ENCODE results near the gene KIAA0040.

The KIAA0040 gene

GRCh38 chr1:175172503-175172902 is 20.1 kb downstream of the KIAA0040 start:
- DNase-seq (ENCODE audit: low read depth in 1 of 2, low spot score in 1 of 2) = no peak

GRCh38 chr1:175171036-175171913 is 21.3 kb downstream of the KIAA0040 start:
- DNase-seq (ENCODE audit: low read depth in 1 of 2, low spot score in 1 of 2) = no peak

DNA sequence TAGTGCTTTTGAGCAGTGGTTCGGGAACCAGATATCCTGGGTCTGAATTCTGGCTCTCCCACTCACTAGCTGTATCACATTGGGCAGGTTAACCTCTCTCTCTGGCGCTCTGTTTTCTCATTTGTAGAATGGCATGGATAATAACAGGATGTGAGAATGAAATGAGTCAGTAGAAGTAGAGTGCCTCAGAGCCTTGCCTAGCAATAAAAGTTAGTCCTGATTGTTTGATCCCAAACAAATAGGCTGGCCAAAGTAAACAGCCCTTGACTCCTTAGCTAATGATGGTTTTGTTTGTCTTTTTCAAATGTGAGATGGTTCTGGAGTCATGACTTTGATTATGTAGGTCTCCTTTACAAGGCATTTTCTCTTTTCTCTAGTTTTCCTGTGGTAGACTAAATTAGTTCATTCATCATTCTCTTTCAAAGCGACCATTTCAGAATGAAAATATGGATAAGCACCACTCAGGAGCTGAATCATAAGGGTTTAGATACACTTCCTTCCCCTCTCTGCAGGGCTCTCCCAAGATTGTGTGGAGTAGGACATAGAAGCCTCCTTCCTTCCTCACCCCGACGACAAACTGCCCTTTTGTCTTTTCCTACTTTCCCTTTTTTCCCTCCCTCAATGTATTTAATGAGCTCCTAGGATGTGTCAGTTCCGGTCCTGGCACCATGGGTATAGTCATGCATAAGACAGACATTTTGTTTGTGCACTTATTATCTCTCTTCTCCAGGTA is 23.1 kb downstream of the KIAA0040 start:
- DNase-seq (ENCODE audit: low read depth in 1 of 2, low spot score in 1 of 2) = no peak

DNA sequence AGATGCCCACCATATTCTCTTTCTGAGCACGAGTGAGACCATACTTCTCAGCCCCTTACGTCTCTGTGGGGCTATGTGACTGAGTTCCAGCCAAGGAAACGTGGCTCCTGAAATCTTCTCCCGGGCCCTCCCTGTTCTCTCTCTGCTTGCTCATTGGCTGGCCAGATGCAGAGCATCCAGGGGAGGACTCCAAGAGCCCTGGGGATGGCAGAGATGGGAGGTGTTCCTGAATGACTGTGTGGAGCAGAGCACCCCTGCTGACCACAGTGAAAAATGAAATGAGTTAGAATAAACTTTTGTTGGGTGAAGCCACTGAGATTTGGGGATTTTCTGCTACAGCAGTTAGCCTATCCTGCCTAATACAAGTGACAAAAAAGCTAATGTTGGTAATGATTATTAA is 23.8 kb downstream of the KIAA0040 start:
- no peak for DNase-seq (ENCODE audit: low read depth in 1 of 2, low spot score in 1 of 2)

GRCh38 chr1:175167861-175168260 is 24.7 kb downstream of the KIAA0040 start:
- no peak for DNase-seq (ENCODE audit: low read depth in 1 of 2, low spot score in 1 of 2)

GRCh38 chr1:175166746-175167145 is 25.8 kb downstream of the KIAA0040 start:
- DNase-seq (ENCODE audit: low read depth in 1 of 2, low spot score in 1 of 2) = no peak

- DNase-seq (ENCODE audit: low read depth in 1 of 2, low spot score in 1 of 2) = no peak
Observed at GRCh38 chr1:175164751-175165150, 27.8 kb downstream of the KIAA0040 start.

DNA sequence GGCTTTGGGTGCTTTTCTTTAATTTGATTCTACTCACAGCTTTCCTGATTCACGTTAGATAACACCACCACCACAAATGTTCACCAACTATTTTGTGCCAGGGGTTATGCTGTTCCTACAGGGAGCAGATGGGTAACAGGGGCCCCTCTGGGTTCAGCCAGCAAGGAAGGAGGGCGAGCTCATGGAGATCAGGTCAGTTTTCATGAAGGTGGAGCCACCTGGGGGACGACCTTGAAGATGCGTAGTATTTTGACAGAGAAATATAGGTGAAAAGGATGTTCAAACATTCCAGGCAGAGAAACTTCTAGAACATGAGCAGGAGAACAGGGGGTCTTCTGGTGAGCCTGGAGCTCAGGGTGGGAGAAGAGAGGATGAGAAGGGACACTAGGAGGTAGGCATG is 28.9 kb downstream of the KIAA0040 start:
- DNase-seq (ENCODE audit: low read depth in 1 of 2, low spot score in 1 of 2) = no peak

- no peak for DNase-seq (ENCODE audit: low read depth in 1 of 2, low spot score in 1 of 2)
Observed at GRCh38 chr1:175162955-175163354, 29.6 kb downstream of the KIAA0040 start.

GRCh38 chr1:175158170-175158591 is 34.4 kb downstream of the KIAA0040 start:
- no peak for DNase-seq (ENCODE audit: low read depth in 1 of 2, low spot score in 1 of 2)

DNA sequence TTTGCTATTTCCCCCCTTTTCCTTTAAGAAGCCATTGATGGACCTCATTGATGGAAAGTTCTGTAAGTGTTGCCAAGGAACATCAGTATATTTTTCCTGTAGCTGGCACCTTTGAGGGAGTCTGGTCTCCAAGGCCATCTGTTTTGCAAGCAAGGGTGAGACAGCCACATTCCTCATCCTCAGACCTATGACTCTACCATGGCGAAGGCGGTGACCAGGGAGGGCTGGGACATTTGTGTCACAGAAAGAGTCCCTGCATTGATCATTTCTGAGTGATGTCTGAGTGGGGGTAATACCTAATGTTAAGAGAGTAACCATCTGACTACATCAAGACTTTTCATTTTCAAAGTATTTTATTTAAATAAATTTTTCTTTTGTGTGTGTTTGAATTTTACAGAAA is 35.4 kb downstream of the KIAA0040 start:
- no peak for DNase-seq (ENCODE audit: low read depth in 1 of 2, low spot score in 1 of 2)

DNA sequence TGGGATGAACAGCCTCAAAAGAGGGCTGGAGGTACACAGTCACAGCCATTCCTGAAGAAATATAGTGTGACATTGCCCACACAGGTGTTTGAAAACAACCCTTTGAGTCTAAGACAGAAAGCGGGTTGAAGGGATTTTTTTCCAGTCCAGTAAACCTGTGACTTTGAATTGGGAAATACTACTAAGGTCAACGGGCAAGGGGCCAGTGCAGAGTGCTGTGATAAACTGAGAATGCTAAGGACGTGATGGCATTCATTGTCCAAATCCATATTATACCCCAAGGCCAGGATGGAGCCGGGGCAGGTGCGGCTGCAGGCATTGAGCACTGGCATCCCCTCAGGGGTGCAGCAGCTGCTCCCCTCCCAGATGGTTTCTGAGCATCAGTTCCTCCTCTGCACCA is 36.6 kb downstream of the KIAA0040 start:
- DNase-seq (ENCODE audit: low read depth in 1 of 2, low spot score in 1 of 2) = no peak

DNA sequence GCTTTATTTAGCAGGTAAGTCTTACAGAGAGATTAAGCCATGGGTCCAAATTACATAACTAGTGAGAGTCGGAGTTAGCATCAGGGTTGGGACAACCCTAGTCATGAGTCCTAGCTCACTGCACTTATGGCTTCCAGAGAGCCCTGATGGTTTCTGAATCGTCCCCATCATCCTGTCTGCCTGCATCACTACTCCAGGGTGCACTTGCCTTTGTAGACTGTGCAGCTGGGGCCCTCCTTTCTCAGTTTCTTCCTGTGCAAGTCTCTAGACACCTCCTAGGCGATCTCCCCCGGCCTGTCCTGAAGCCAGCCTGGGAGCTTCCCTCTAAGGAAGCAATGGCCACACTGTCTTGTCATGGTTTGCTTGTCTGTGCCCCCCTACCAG is 37.1 kb downstream of the KIAA0040 start:
- no peak for DNase-seq (ENCODE audit: low read depth in 1 of 2, low spot score in 1 of 2)

- peak; percentile 58 to 60 for DNase-seq (ENCODE audit: low read depth in 1 of 2, low spot score in 1 of 2)
Observed at GRCh38 chr1:175154629-175155472, 37.7 kb downstream of the KIAA0040 start.

DNA sequence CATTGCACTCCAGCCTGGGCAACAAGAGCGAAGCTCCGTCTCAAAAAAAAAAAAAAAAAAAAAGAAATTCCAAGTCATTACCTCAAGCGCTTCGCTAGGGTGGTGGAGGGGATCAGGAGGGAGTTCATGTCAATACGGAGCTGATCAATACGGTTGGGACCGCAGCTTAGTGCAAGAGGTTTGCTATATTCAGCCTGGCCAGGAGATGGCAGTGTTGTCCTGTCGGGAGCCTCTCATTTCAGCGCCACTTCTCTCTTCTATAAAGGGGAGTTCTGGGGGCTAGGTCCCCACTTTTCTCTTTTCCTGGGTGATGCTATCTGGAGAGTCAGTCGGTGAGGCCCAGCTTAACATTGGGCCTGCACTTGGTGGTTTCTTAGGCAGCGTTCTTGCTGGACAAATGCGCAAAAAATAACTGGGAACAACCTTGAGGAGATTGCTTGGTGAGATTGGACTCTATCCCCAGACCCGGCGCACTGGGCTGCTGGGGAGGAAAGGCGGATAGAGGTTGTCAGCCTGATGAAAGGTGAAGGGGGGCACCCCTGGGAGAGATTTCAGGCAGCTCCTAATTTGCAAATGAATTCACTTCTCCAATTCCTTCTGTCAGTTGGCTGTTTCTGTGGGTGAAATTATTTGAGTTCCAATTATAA is 40.4 kb downstream of the KIAA0040 start:
- DNase-seq (ENCODE audit: low read depth in 1 of 2, low spot score in 1 of 2) = peak; percentile 46 to 49

GRCh38 chr1:175150596-175151319 is 41.8 kb downstream of the KIAA0040 start:
- DNase-seq (ENCODE audit: low read depth in 1 of 2, low spot score in 1 of 2) = no peak

- no peak for DNase-seq (ENCODE audit: low read depth in 1 of 2, low spot score in 1 of 2)
Observed at GRCh38 chr1:175148068-175148467, 44.5 kb downstream of the KIAA0040 start.

- DNase-seq (ENCODE audit: low read depth in 1 of 2, low spot score in 1 of 2) = no peak
Observed at GRCh38 chr1:175147569-175147968, 45.0 kb downstream of the KIAA0040 start.

GRCh38 chr1:175146529-175147213 is 45.9 kb downstream of the KIAA0040 start:
- DNase-seq (ENCODE audit: low read depth in 1 of 2, low spot score in 1 of 2) = peak; percentile 41 to 50
